ENCODE data around the gene FGF22.

Gene FGF22

GRCh38 chr19:644789-645188 is 5.1 kb downstream of the FGF22 start:
- DNase-seq: no peak

- no peak for DNase-seq
Observed at GRCh38 chr19:645912-646778, 6.5 kb downstream of the FGF22 start.

GRCh38 chr19:646779-647565 is 7.3 kb downstream of the FGF22 start:
- DNase-seq: no peak

- DNase-seq: no peak
Observed at GRCh38 chr19:647566-648284, 8.0 kb downstream of the FGF22 start.

GRCh38 chr19:648305-648704 is 8.6 kb downstream of the FGF22 start:
- DNase-seq: no peak

- DNase-seq: no peak
Observed at GRCh38 chr19:648904-649801, 9.5 kb downstream of the FGF22 start.

GRCh38 chr19:650121-650520 is 10.4 kb downstream of the FGF22 start:
- no peak for DNase-seq

- no peak for DNase-seq
Observed at GRCh38 chr19:651114-651818, 11.6 kb downstream of the FGF22 start.

- no peak for DNase-seq
Observed at GRCh38 chr19:651991-652390, 12.3 kb downstream of the FGF22 start.

- DNase-seq: no peak
Observed at GRCh38 chr19:652467-653389, 13.0 kb downstream of the FGF22 start.

- no peak for DNase-seq
Observed at GRCh38 chr19:653425-653824, 13.7 kb downstream of the FGF22 start.

GRCh38 chr19:655691-656090 is 16.0 kb downstream of the FGF22 start:
- no peak for DNase-seq

GRCh38 chr19:656751-657559 is 17.3 kb downstream of the FGF22 start:
- DNase-seq: no peak

GRCh38 chr19:657611-658010 is 17.9 kb downstream of the FGF22 start:
- no peak for DNase-seq

- no peak for DNase-seq
Observed at GRCh38 chr19:658059-658839, 18.6 kb downstream of the FGF22 start.

GRCh38 chr19:658916-659839 is 19.5 kb downstream of the FGF22 start:
- DNase-seq: no peak

GRCh38 chr19:660793-661426 is 21.2 kb downstream of the FGF22 start:
- no peak for DNase-seq
